Astrocyte of the cerebellum (primary cell): Measurements from ENCODE around the gene WDR43.

ENCODE experiments used
- DNase-seq: peaks from one replicate; pipeline ENCODE4 v3.0.0-alpha.2; 2011; ENCODE audit warnings: low read depth
- H3K4me3 ChIP-seq: 2 replicates; pipeline ENCODE4 v1.5.1; 2011; ENCODE audit warnings: mild to moderate bottlenecking, low read depth, low read length, moderate library complexity
- CTCF ChIP-seq: IDR thresholded peaks from 2 replicates; pipeline ENCODE4 v1.5.1; 2012; ENCODE audit warnings: low read length, low read depth, moderate library complexity, mild to moderate bottlenecking; ENCODE audit errors: missing control alignments
- in situ Hi-C: cut with HindIII; loops from 2 replicates; pipeline ENCODE4 v1.10.0; 2017; ENCODE audit warnings: low sequenced_read_pairs

The WDR43 gene

GRCh38 chr2:28955467-28955866, 61.0 kb downstream of the WDR43 start:
- TF ChIP-seq CTCF: no peak
- DNase-seq: no peak
- H3K4me3 ChIP-seq: no peak overlapping the region
- in situ Hi-C loops: loop anchor here (10.0 kb wide), 1 partner anchor 239 kb away; no protein-coding TSS in a partner anchor

DNA sequence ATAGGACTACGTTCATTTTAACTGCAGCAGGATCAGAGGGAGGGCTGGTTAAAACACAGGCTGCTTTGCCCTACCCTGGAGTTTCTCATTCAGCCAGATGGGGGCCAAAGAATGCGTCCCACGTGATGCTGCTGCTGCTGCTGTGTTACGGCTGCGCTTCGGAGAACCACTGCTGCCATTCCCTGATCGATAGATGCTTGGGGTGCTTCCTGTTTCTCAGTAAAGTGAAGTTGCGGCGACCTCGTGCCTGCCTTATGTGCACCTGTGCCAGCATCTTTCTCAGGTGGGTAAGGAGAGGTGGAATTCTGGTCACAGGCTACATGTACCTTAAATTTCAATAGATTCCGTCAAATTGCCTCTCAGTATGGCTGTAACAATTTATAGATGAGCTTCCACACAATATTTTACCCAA, 62.0 kb downstream of the WDR43 start:
- no peak overlapping the region for H3K4me3 ChIP-seq
- in situ Hi-C loops: loop anchor here (10.0 kb wide), 1 partner anchor 238 kb away; no protein-coding TSS in a partner anchor
- no peak for DNase-seq
- TF ChIP-seq CTCF: peak; percentile 41

DNA sequence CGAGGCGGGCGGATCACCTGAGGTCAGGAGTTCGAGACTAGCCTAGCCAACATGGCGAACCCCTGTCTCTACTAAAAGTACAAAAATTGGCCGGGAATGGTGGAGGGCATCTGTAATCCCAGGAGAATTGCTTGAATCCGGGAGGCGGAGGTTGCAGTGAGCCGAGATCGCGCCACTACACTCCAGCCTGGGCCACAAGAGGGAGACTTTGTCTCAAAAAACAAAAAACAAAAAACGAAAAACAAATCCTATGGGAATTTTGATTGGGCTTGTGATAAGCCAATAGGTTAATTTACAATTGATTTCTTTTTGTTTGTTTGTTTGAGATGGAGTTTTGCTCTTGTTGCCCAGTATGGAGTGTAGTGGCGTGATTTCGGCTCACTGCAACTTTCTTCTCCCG, 62.4 kb downstream of the WDR43 start:
- DNase-seq: no peak
- no peak overlapping the region for H3K4me3 ChIP-seq
- in situ Hi-C loops: loop anchor here (10.0 kb wide), 1 partner anchor 238 kb away; no protein-coding TSS in a partner anchor
- peak; percentile 31 for TF ChIP-seq CTCF

GRCh38 chr2:28958689-28959088, 64.2 kb downstream of the WDR43 start:
- in situ Hi-C loops: loop anchor here (10.0 kb wide), 1 partner anchor 236 kb away; no protein-coding TSS in a partner anchor
- peak; percentile 72 for DNase-seq
- no peak overlapping the region for H3K4me3 ChIP-seq
- TF ChIP-seq CTCF: peak; percentile 58

DNA sequence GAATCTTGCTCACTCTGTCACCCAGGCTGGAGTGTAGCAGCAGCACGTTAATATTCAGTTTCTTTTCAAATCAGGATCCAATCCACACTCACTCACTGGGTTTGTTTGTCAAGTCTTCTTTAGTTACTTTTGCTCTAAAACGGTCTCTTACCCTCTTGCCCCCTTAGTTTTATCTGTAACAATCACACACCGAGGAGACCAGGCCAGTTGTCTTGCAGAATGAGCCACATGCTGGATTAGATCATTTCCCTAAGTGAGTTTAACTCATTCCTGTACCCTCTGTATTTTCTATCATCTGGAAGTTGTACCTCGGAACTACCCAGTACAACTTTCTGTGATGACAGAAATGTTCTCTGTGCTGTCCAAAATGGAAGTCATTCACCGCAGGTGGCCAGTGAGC, 65.9 kb downstream of the WDR43 start:
- no peak for TF ChIP-seq CTCF
- in situ Hi-C loops: no loop called here
- H3K4me3 ChIP-seq: no peak overlapping the region
- DNase-seq: no peak

DNA sequence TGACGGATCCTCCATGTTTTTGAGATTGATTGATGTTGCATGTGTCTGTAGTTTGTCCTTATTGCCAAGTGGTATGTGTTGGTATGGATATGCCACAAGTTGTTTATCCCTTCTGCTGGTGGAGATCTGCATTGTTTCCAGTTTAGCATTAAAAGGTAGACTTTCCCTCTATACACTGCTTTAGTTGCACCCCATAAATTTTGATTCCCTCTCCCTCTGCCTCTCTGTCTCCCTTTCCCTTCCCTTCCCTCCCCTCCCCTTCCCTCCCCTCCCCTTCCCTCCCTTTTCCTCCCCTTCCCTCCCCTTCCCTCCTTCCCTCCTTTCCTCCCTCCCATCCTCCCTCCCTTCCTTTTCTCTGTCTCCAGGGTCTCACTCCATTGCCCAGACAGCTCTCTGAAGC, 68.0 kb downstream of the WDR43 start:
- DNase-seq: no peak
- no peak for TF ChIP-seq CTCF
- no peak overlapping the region for H3K4me3 ChIP-seq
- in situ Hi-C loops: no loop called here
